Gastroesophageal sphincter (tissue), 4 donors: Measurements from ENCODE around the gene RNF114. TPM values are rescaled to one million over a fixed set of nuclear protein-coding genes. Genes with fewer than 3 reads are reported as not detected.
"Not testable (repeated sequence)": the region's sequence is repeated elsewhere in the genome, so short reads cannot be mapped to it uniquely, and the experiment has no call there.

ENCODE experiments used
- ATAC-seq: fragments of 150-250 bp; one replicate; pipeline ENCODE4 v1.9.1; 2016; ENCODE audit warnings: mild to moderate bottlenecking, moderate library complexity
- H3K27ac ChIP-seq, 4 donors: fragments of 200-600 bp; sonication (generic) in 3 of 4; 1 replicate in 3 of 4; 2 replicates in 1 of 4; pipeline ENCODE4 v1.5.1; 2016 to 2019
- H3K27me3 ChIP-seq: fragments of 200-600 bp; sonication (generic); one replicate; pipeline ENCODE4 v1.5.1; 2019
- H3K36me3 ChIP-seq, 2 donors: fragments of 200-600 bp; sonication (generic); one replicate each; pipeline ENCODE4 v1.5.1; 2019; ENCODE audit warnings: control low read depth in 1 of 2
- H3K4me1 ChIP-seq, 3 donors: fragments of 200-600 bp; sonication (generic); 1 replicate in 2 of 3; 2 replicates in 1 of 3; pipeline ENCODE4 v1.5.1; 2016 to 2019; ENCODE audit warnings: control low read depth in 2 of 3
- H3K4me3 ChIP-seq, 2 donors: fragments of 200-600 bp; sonication (generic); one replicate each; pipeline ENCODE4 v1.5.1; 2019; ENCODE audit warnings: mild to moderate bottlenecking in 1 of 2, moderate library complexity in 1 of 2
- H3K9me3 ChIP-seq, 3 donors: fragments of 200-600 bp; sonication (generic); one replicate each; pipeline ENCODE4 v1.5.1; 2017 to 2019; ENCODE audit warnings: control low read depth in 2 of 3
- CTCF ChIP-seq, 4 experiments: fragments of 200-600 bp in 2 of 4; fragments of 450-650 bp in 2 of 4; sonication (generic) in 1 of 4; IDR thresholded peaks; one replicate each; pipeline ENCODE4 v1.5.1; 2017 to 2019; ENCODE audit warnings: antibody characterized with exemption in 4 of 4, mild to moderate bottlenecking in 2 of 4, moderate library complexity in 2 of 4
- EP300 ChIP-seq: sonication (generic); formaldehyde crosslinking; IDR thresholded peaks from one replicate; pipeline ENCODE4 v1.6.1; 2017; ENCODE audit warnings: antibody characterized with exemption, mild to moderate bottlenecking
- POLR2A ChIP-seq, 2 donors: fragments of 450-650 bp; IDR thresholded peaks; one replicate each; pipeline ENCODE4 v1.6.1; 2017; ENCODE audit warnings: antibody characterized with exemption in 2 of 2, mild to moderate bottlenecking in 2 of 2, moderate library complexity in 1 of 2
- POLR2AphosphoS5 ChIP-seq: sonication (generic); formaldehyde crosslinking; IDR thresholded peaks from one replicate; pipeline ENCODE4 v1.6.1; 2017; ENCODE audit warnings: antibody characterized with exemption
- WGBS, 2 donors: methylation state at CpG; one replicate each; pipeline ENCODE4 v1.1.5; 2018; ENCODE audit warnings: low coverage in 1 of 2; 5-methylcytosine and 5-hydroxymethylcytosine counted together
- total RNA-seq, 4 donors: library from RNA; depleted of rRNA; stranded (reverse); fragments of >200 nt; gene quantifications; one replicate each; pipeline ENCODE4 v1.1.0, GENCODE V29; 2016

RNF114 gene
- total RNA-seq, 4 donors from 2014 or later, result 80.3 to 109 (median 101) TPM

GRCh38 chr20:49948178-49948577 is 12.0 kb downstream of the RNF114 start:
- no peak overlapping the region for H3K27ac ChIP-seq
- ATAC-seq, result no peak
- H3K36me3 ChIP-seq, result peaks cover 0 to 98% of the 10 kb centered on the region in 2 donors
- WGBS, 2 donors, result 61% methylated on average over 3 of the region's 3 CpGs; no CpG with 5 or more reads in 1 of the 2 donors
- no peaks in the 10 kb centered on the region for H3K9me3 ChIP-seq
- peaks cover 0 to 16% (median 0%) of the 10 kb centered on the region in 3 donors for H3K4me1 ChIP-seq
- TF ChIP-seq EP300 (no peak), POLR2A (IDR thresholded peaks at IDR 0.05) (no peak), POLR2AphosphoS5 (no peak), CTCF (IDR thresholded peaks at IDR 0.05) (no peak)
- H3K4me3 ChIP-seq, result no peak overlapping the region
- H3K27me3 ChIP-seq, result no peaks in the 10 kb centered on the region

- peaks cover 0 to 98% of the 10 kb centered on the region in 2 donors for H3K36me3 ChIP-seq
- H3K4me1 ChIP-seq, result peaks cover 0 to 12% (median 0%) of the 10 kb centered on the region in 3 donors
- no peak for ATAC-seq
- H3K27me3 ChIP-seq, result no peaks in the 10 kb centered on the region
- H3K27ac ChIP-seq, result no peak overlapping the region
- no peaks in the 10 kb centered on the region for H3K9me3 ChIP-seq
- WGBS, 2 donors, result 73 to 86% methylated on average over 2 to 9 of the region's 11 CpGs
- no peak overlapping the region for H3K4me3 ChIP-seq
- TF ChIP-seq POLR2AphosphoS5, result no peak
- TF ChIP-seq EP300, result no peak
- no peak for TF ChIP-seq CTCF (IDR thresholded peaks at IDR 0.05)
- TF ChIP-seq POLR2A (IDR thresholded peaks at IDR 0.05), result no peak
These were observed 12.8 kb downstream of the RNF114 start for GRCh38 chr20:49948809-49949507.

- no peak for ATAC-seq
- Histone ChIP-seq H3K27ac (no peak overlapping the region), H3K4me3 (no peak overlapping the region), H3K36me3 (peaks cover 0 to 98% of the 10 kb centered on the region in 2 donors), H3K4me1 (no peaks in the 10 kb centered on the region), H3K27me3 (no peaks in the 10 kb centered on the region), H3K9me3 (no peaks in the 10 kb centered on the region)
- WGBS, 2 donors, result 68 to 74% methylated on average over 3 to 4 of the region's 4 CpGs
- TF ChIP-seq EP300 (no peak), POLR2AphosphoS5 (no peak), CTCF (IDR thresholded peaks at IDR 0.05) (no peak), POLR2A (IDR thresholded peaks at IDR 0.05) (no peak)
These were observed 15.0 kb downstream of the RNF114 start for GRCh38 chr20:49951151-49951550.

GRCh38 chr20:49955167-49955566 is 19.0 kb downstream of the RNF114 start:
- Histone ChIP-seq H3K36me3 (peaks cover 0 to 97% of the 10 kb centered on the region in 2 donors), H3K9me3 (no peaks in the 10 kb centered on the region), H3K4me1 (no peaks in the 10 kb centered on the region), H3K27me3 (no peaks in the 10 kb centered on the region), H3K4me3 (no peak overlapping the region), H3K27ac (no peak overlapping the region)
- TF ChIP-seq EP300, result no peak
- TF ChIP-seq CTCF (IDR thresholded peaks at IDR 0.05), result no peak
- no peak for TF ChIP-seq POLR2A (IDR thresholded peaks at IDR 0.05)
- TF ChIP-seq POLR2AphosphoS5, result no peak
- no peak for ATAC-seq
- 70 to 78% methylated on average over 2 to 3 of the region's 3 CpGs for WGBS, 2 donors

- H3K36me3 ChIP-seq, result peaks cover 0 to 90% of the 10 kb centered on the region in 2 donors
- not testable (repeated sequence) for H3K9me3 ChIP-seq, H3K27me3 ChIP-seq, ATAC-seq, H3K4me3 ChIP-seq, H3K27ac ChIP-seq, H3K4me1 ChIP-seq
- 47 to 61% methylated on average over 2 to 4 of the region's 12 CpGs for WGBS, 2 donors
These were observed 19.7 kb downstream of the RNF114 start for GRCh38 chr20:49955830-49956396.
